K562 (cell line): ENCODE results near the gene PGLYRP4. TPM values are rescaled to one million over a fixed set of nuclear protein-coding genes. Genes with fewer than 3 reads are reported as not detected.
A peak's percentile ranks its signal among the peaks of the same experiment; 100 is the strongest.

Experiments used
- ARID3A ChIP-seq: IDR thresholded peaks from 2 replicates; pipeline ENCODE4 v1.6.1; 2012; ENCODE audit warnings: low read depth, low read length, improper control_type of control experiment, borderline replicate concordance
- CREM ChIP-seq: IDR thresholded peaks from 2 replicates; pipeline ENCODE4 v1.6.1; 2014; ENCODE audit warnings: antibody characterized with exemption, low read depth
- DEAF1 ChIP-seq: fragments of 450-650 bp; formaldehyde crosslinking; IDR thresholded peaks from 2 replicates; pipeline ENCODE4 v1.4.0; 2020; ENCODE audit warnings: mild to moderate bottlenecking, moderate library complexity
- JUN ChIP-seq, 2 experiments: sonication (generic) in 1 of 2; formaldehyde crosslinking in 1 of 2; IDR thresholded peaks; 2 replicates each; pipeline versions ENCODE4 v1.6.1 to v1.8.0; 2012 to 2022; ENCODE audit warnings: borderline replicate concordance in 2 of 2, mild to moderate bottlenecking in 2 of 2, improper control_type of control experiment in 1 of 2, low read depth in 1 of 2, low read length in 1 of 2, missing genetic modification reagents in 1 of 2
- PRMT5 ChIP-seq: sonication (generic); formaldehyde crosslinking; IDR thresholded peaks from 2 replicates; pipeline ENCODE4 v1.5.0; 2020; ENCODE audit warnings: missing genetic modification reagents
- RBBP5 ChIP-seq: fragments of 200-600 bp; sonication (generic); IDR thresholded peaks from 2 replicates; pipeline ENCODE4 v1.6.1; 2012; ENCODE audit warnings: borderline replicate concordance, mild to moderate bottlenecking, low read length, control low read depth, inconsistent platforms; ENCODE audit not compliant: insufficient read depth, poor library complexity, severe bottlenecking
- REST ChIP-seq, 2 experiments: fragments of 450-650 bp; formaldehyde crosslinking in 1 of 2; IDR thresholded peaks; 2 replicates each; pipeline versions ENCODE4 v1.4.0 to v1.6.1; 2014 to 2020; ENCODE audit warnings: mild to moderate bottlenecking in 2 of 2, borderline replicate concordance in 1 of 2, low read depth in 1 of 2
- SMC3 ChIP-seq: conservative IDR thresholded peaks from 2 replicates; pipeline ENCODE4 v1.6.1; 2011; ENCODE audit warnings: low read depth, low read length, improper control_type of control experiment; ENCODE audit not compliant: insufficient read depth
- STAG1 ChIP-seq: sonication (generic); formaldehyde crosslinking; IDR thresholded peaks from 2 replicates; pipeline ENCODE4 v1.5.0; 2020; ENCODE audit warnings: missing genetic modification reagents, borderline replicate concordance
- ZBTB49 ChIP-seq: sonication (generic); formaldehyde crosslinking; IDR thresholded peaks from 2 replicates; pipeline ENCODE4 v1.8.0; 2022; ENCODE audit warnings: missing genetic modification reagents, mild to moderate bottlenecking, borderline replicate concordance
- ZNF766 ChIP-seq: fragments of 200-800 bp; sonication (Bioruptor generic); conservative IDR thresholded peaks from 2 replicates; pipeline ENCODE4 v1.6.1; 2016; ENCODE audit warnings: missing genetic modification characterization, missing compliant biosample characterization
- ZNF79 ChIP-seq: fragments of 250-450 bp; sonication (Bioruptor Pico); IDR thresholded peaks from 2 replicates; pipeline ENCODE4 v1.4.0; 2020; ENCODE audit warnings: low read depth, mild to moderate bottlenecking, moderate library complexity
- polyA plus RNA-seq, 8 experiments: library from polyadenylated mRNA; depleted of rRNA in 4 of 8; stranded (reverse) in 5 of 8; unstranded in 3 of 8; fragments of >200 nt; fragmentation: Nextera tagmentation in 2 of 8; fragmentation: Illumina TruSeq in 1 of 8; extraction: Ambion mirVana in 2 of 8; extraction: Trizol in 1 of 8; gene quantifications; 2 replicates each; pipeline versions ENCODE4 v1.2.1 to v1.2.3, GENCODE V29; 2011 to 2014; ENCODE audit warnings: inconsistent platforms in 1 of 8, missing spikeins in 1 of 8
- total RNA-seq, 7 experiments: library from RNA; depleted of rRNA in 6 of 7; stranded (reverse); fragments of >200 nt in 6 of 7; fragmentation: Illumina TruSeq in 2 of 7; extraction: Trizol in 2 of 7; gene quantifications; 2 replicates each; pipeline versions ENCODE4 v1.2.1 to v1.2.3, GENCODE V29; 2011 to 2021; ENCODE audit warnings: low replicate concordance in 1 of 7

PGLYRP4 gene
- total and polyA plus RNA-seq, 9 of the 15 experiments (the other 6 are each of a cell fraction or from before 2014, with no cell fraction given), result 0.06 to 0.13 (median 0.11) TPM; not detected in 6

GRCh38 chr1:153352523-153352922 lies 3.9 kb upstream of the PGLYRP4 start (continued):
- TF ChIP-seq REST (IDR thresholded peaks at IDR 0.05; ENCODE audit: borderline replicate concordance) (peak; percentile 68), REST (CRISPR knock-in tag; IDR thresholded peaks at IDR 0.05; ENCODE audit: low read depth) (no peak), ZBTB49 (CRISPR knock-in tag) (no peak), ARID3A (no peak), JUN (IDR thresholded peaks at IDR 0.05; ENCODE audit: borderline replicate concordance, low read depth, low read length) (no peak), JUN (CRISPR knock-in tag; IDR thresholded peaks at IDR 0.05; ENCODE audit: borderline replicate concordance) (no peak), SMC3 (peak; percentile 82), STAG1 (CRISPR knock-in tag) (peak; percentile 41; the same call in 1 of the 2 replicates), CREM (peak; percentile 24; the same call in 1 of the 2 replicates), PRMT5 (no peak), ZNF79 (no peak), ZNF766 (CRISPR knock-in tag) (peak; percentile 83; the same call in 1 of the 2 replicates), RBBP5 (no peak), DEAF1 (CRISPR knock-in tag) (peak; percentile 82)
